Placental epithelial cell (primary cell): ENCODE data around the gene SLC2A4. TPM values are rescaled to one million over a fixed set of nuclear protein-coding genes. Genes with fewer than 3 reads are reported as not detected.

Experiments
- small RNA-seq: library from RNA; depleted of rRNA; stranded (forward); fragments of <200 nt; gene quantifications from one replicate; pipeline ENCODE3, GENCODE V24; 2012
- total RNA-seq: library from RNA; depleted of rRNA; stranded (reverse); fragments of >200 nt; gene quantifications from 2 replicates; pipeline ENCODE4 v1.2.3, GENCODE V29; 2012

The SLC2A4 gene
- total RNA-seq, 1 donor, result not detected

Small RNA genes lying within 50 kb of the gene (small RNA-seq; reads per million reads assigned to genes)
- not detected for gene AC026954.2
- gene RF00019, result not detected

Other genes with a start within 250 kb of the SLC2A4 start
- gene SLC16A13, start 245.7 kb upstream of the SLC2A4 start, total RNA-seq, result 2.7 and 3.1 TPM in 2 replicates
- 0.22 and 5.5 TPM in 2 replicates for gene SLC16A11, start 237.6 kb upstream of the SLC2A4 start, total RNA-seq
- not detected in 2 replicates for gene CLEC10A, start 201.5 kb upstream of the SLC2A4 start, total RNA-seq
- gene ASGR2, start 166.9 kb upstream of the SLC2A4 start, total RNA-seq, result not detected in 2 replicates
- gene ASGR1, start 102.3 kb upstream of the SLC2A4 start, total RNA-seq, result 0.79 TPM in 1 of 2 replicates, not detected in the other
- gene DLG4, start 61.9 kb upstream of the SLC2A4 start, total RNA-seq, result 2.5 and 11.8 TPM in 2 replicates
- 304 and 499 TPM in 2 replicates for gene ACADVL, start 61.8 kb upstream of the SLC2A4 start, total RNA-seq
- gene DVL2, start 47.2 kb upstream of the SLC2A4 start, total RNA-seq, result 82.5 and 91.1 TPM in 2 replicates
- 43.6 and 47.1 TPM in 2 replicates for gene PHF23, start 42.3 kb upstream of the SLC2A4 start, total RNA-seq
- 155 and 349 TPM in 2 replicates for gene GABARAP, start 39.3 kb upstream of the SLC2A4 start, total RNA-seq
- 28.7 and 34.3 TPM in 2 replicates for gene CTDNEP1, start 30.0 kb upstream of the SLC2A4 start, total RNA-seq
- gene ELP5, start 29.5 kb upstream of the SLC2A4 start, total RNA-seq, result 31.0 and 42.6 TPM in 2 replicates
- 3.9 and 15.2 TPM in 2 replicates for gene CLDN7, start 19.2 kb upstream of the SLC2A4 start, total RNA-seq
- under 0.01 and 0.11 TPM in 2 replicates for gene YBX2, start 12.9 kb downstream of the SLC2A4 start, total RNA-seq
- gene EIF5A, start 25.9 kb downstream of the SLC2A4 start, total RNA-seq, result 237 and 847 TPM in 2 replicates
- gene GPS2, start 33.6 kb downstream of the SLC2A4 start, total RNA-seq, result 43.2 and 91.3 TPM in 2 replicates
- 18.9 and 25.1 TPM in 2 replicates for gene NEURL4, start 47.6 kb downstream of the SLC2A4 start, total RNA-seq
- under 0.01 and 0.33 TPM in 2 replicates for gene ACAP1, start 54.8 kb downstream of the SLC2A4 start, total RNA-seq
- 9.4 and 12.6 TPM in 2 replicates for gene KCTD11, start 70.4 kb downstream of the SLC2A4 start, total RNA-seq
- gene TMEM95, start 73.4 kb downstream of the SLC2A4 start, total RNA-seq, result not detected in 2 replicates
- 14.1 and 27.5 TPM in 2 replicates for gene TNK1, start 99.4 kb downstream of the SLC2A4 start, total RNA-seq
- gene PLSCR3, start 112.8 kb downstream of the SLC2A4 start, total RNA-seq, result 51.8 and 64.1 TPM in 2 replicates
- 83.7 and 304 TPM in 2 replicates for gene TMEM256, start 122.4 kb downstream of the SLC2A4 start, total RNA-seq
- 4.9 and 9.8 TPM in 2 replicates for gene NLGN2, start 126.1 kb downstream of the SLC2A4 start, total RNA-seq
- not detected in 2 replicates for gene SPEM1, start 138.6 kb downstream of the SLC2A4 start, total RNA-seq
- gene SPEM2, start 143.9 kb downstream of the SLC2A4 start, total RNA-seq, result not detected in 2 replicates
- not detected in 2 replicates for gene SPEM3, start 147.1 kb downstream of the SLC2A4 start, total RNA-seq
- gene TMEM102, start 153.7 kb downstream of the SLC2A4 start, total RNA-seq, result 8.6 and 16.8 TPM in 2 replicates
- 2.1 and 3.9 TPM in 2 replicates for gene FGF11, start 157.8 kb downstream of the SLC2A4 start, total RNA-seq
- 5.7 and 13.0 TPM in 2 replicates for gene CHRNB1, start 163.3 kb downstream of the SLC2A4 start, total RNA-seq
- gene ZBTB4, start 197.9 kb downstream of the SLC2A4 start, total RNA-seq, result 33.9 and 36.1 TPM in 2 replicates
- not detected in 2 replicates for gene SLC35G6, start 199.7 kb downstream of the SLC2A4 start, total RNA-seq
- gene POLR2A, start 202.6 kb downstream of the SLC2A4 start, total RNA-seq, result 106 and 112 TPM in 2 replicates